Trophoblast cell (in vitro differentiated cells and primary cell): ENCODE measurements around the gene KLF15.

ENCODE experiments used
- DNase-seq, 2 donors: peaks; one replicate each; pipeline ENCODE4 v3.0.0-alpha.2; 2016
- H2AFZ ChIP-seq: 2 replicates; pipeline ENCODE4 v1.6.1; 2013; ENCODE audit warnings: low read length, moderate library complexity, mild to moderate bottlenecking; ENCODE audit not compliant: insufficient read depth, poor library complexity
- H2AK5ac ChIP-seq: 2 replicates; pipeline ENCODE4 v1.6.1; 2013; ENCODE audit warnings: mild to moderate bottlenecking, low read length
- H2BK120ac ChIP-seq: 2 replicates; pipeline ENCODE4 v1.6.1; 2013; ENCODE audit warnings: low read length, mild to moderate bottlenecking, moderate library complexity; ENCODE audit not compliant: insufficient read depth, poor library complexity
- H2BK12ac ChIP-seq: 2 replicates; pipeline ENCODE4 v1.6.1; 2013; ENCODE audit warnings: mild to moderate bottlenecking, low read length, moderate library complexity
- H2BK5ac ChIP-seq: 2 replicates; pipeline ENCODE4 v1.6.1; 2013; ENCODE audit warnings: low read length, low read depth, moderate library complexity, mild to moderate bottlenecking; ENCODE audit not compliant: poor library complexity
- H3K14ac ChIP-seq: 2 replicates; pipeline ENCODE4 v1.6.1; 2013; ENCODE audit warnings: mild to moderate bottlenecking, low read length
- H3K18ac ChIP-seq: 2 replicates; pipeline ENCODE4 v1.6.1; 2013; ENCODE audit warnings: mild to moderate bottlenecking, low read length
- H3K23ac ChIP-seq: 2 replicates; pipeline ENCODE4 v1.6.1; 2013; ENCODE audit warnings: low read length
- H3K27ac ChIP-seq: 2 replicates; pipeline ENCODE4 v1.5.1; 2013; ENCODE audit warnings: low read depth, mild to moderate bottlenecking, inconsistent platforms, low read length, moderate library complexity
- H3K27me3 ChIP-seq: 2 replicates; pipeline ENCODE4 v1.6.1; 2013; ENCODE audit warnings: inconsistent platforms, mild to moderate bottlenecking, low read length, moderate library complexity; ENCODE audit not compliant: insufficient read depth
- H3K36me3 ChIP-seq, 2 experiments: 1 replicate in 1 of 2; 2 replicates in 1 of 2; pipeline ENCODE4 v1.6.1; 2013; ENCODE audit warnings: low read length in 2 of 2, mild to moderate bottlenecking in 2 of 2, moderate library complexity in 1 of 2; ENCODE audit not compliant: insufficient read depth in 2 of 2, control insufficient read depth in 1 of 2
- H3K4ac ChIP-seq: 2 replicates; pipeline ENCODE4 v1.6.1; 2013; ENCODE audit warnings: low read depth, mild to moderate bottlenecking, low read length, moderate library complexity
- H3K4me1 ChIP-seq, 2 experiments: 1 replicate in 1 of 2; 2 replicates in 1 of 2; pipeline ENCODE4 v1.6.1; 2013; ENCODE audit warnings: low read length in 2 of 2, mild to moderate bottlenecking in 2 of 2, moderate library complexity in 1 of 2; ENCODE audit not compliant: insufficient read depth in 2 of 2, control insufficient read depth in 1 of 2
- H3K4me2 ChIP-seq: 2 replicates; pipeline ENCODE4 v1.6.1; 2013; ENCODE audit warnings: inconsistent platforms, mild to moderate bottlenecking, low read length, moderate library complexity
- H3K4me3 ChIP-seq: 2 replicates; pipeline ENCODE4 v1.5.1; 2013; ENCODE audit warnings: mild to moderate bottlenecking, low read depth, low read length, inconsistent platforms
- H3K79me1 ChIP-seq: one replicate; pipeline ENCODE4 v1.6.1; 2013; ENCODE audit warnings: low read length
- H3K79me2 ChIP-seq: 2 replicates; pipeline ENCODE4 v1.6.1; 2013; ENCODE audit warnings: low read length, mild to moderate bottlenecking; ENCODE audit not compliant: control insufficient read depth, insufficient read depth, poor library complexity
- H3K9ac ChIP-seq: 2 replicates; pipeline ENCODE4 v1.6.1; 2013; ENCODE audit warnings: mild to moderate bottlenecking, low read length
- H3K9me3 ChIP-seq: 2 replicates; pipeline ENCODE4 v1.6.1; 2013; ENCODE audit warnings: low read depth, mild to moderate bottlenecking, control low read depth, inconsistent platforms, low read length; ENCODE audit not compliant: insufficient read depth
- H4K12ac ChIP-seq: 2 replicates; pipeline ENCODE4 v1.6.1; 2013; ENCODE audit warnings: low read depth, mild to moderate bottlenecking, low read length, moderate library complexity
- H4K8ac ChIP-seq: 2 replicates; pipeline ENCODE4 v1.6.1; 2013; ENCODE audit warnings: low read depth, mild to moderate bottlenecking, low read length, moderate library complexity
- H4K91ac ChIP-seq: one replicate; pipeline ENCODE4 v1.6.1; 2013; ENCODE audit warnings: low read depth, mild to moderate bottlenecking, low read length, moderate library complexity
- WGBS: extraction: QIAGEN DNeasy Blood & Tissue Kit; methylation state at CpG from one replicate; pipeline ENCODE4 v1.1.7; 2013; ENCODE audit warnings: missing lambda C conversion rate; ENCODE audit not compliant: insufficient read length, insufficient coverage; ENCODE audit errors: extremely low coverage; 5-methylcytosine and 5-hydroxymethylcytosine counted together

Gene KLF15

DNA sequence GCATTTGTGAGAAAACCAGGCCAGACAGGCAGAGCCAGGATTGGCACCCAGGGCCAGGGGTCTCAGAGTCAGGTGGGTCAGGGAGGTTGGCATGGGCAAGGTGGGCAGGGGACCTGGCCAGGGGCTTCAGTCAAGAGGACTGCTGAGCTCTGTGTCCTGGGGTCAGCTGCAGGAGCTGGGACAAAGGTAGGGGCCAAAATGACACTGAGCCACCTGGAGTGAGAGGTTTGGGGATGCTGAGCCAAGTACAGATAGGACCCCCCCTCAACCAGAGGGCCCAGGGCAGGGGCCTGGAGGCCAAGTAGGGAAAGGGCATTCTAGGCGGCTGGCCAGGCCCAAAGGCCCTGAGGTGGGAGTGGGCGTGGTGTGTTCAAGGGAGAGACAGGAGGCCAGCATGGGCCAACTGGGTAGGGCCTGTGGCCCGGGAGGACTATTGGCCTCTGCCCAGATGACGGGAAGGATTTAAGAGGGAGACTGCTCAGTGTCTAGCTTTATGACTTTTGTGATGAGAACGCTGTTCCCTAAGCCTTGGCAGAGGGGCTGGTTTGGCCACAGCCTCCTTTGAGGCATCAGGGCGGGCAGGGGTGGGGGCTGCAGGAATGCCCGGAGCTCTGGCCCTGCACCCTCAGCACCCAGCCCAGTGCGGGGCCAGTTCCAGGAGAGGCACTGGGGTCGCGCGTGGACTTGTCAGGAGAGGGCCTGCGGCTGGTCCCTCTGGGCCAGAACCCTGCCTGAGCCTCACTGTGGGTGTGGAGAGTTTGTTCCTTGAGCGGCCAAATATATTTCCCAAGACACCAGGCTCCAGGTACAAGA is 40.6 kb upstream of the KLF15 start:
- H3K4me2 ChIP-seq = no peak overlapping the region
- H3K79me1 ChIP-seq = no peaks in the 10 kb centered on the region
- H3K9me3 ChIP-seq = peaks cover 1% of the 10 kb centered on the region
- no peak overlapping the region for H4K12ac ChIP-seq
- peaks cover 19% of the 10 kb centered on the region for H3K27me3 ChIP-seq
- no CpG with 5 or more reads among the region's 13 CpGs for WGBS
- no peaks in the 10 kb centered on the region for H3K79me2 ChIP-seq
- no peak overlapping the region for H3K23ac ChIP-seq
- no peak overlapping the region for H2BK120ac ChIP-seq
- H2BK5ac ChIP-seq = no peak overlapping the region
- no peak overlapping the region for H3K27ac ChIP-seq
- H3K14ac ChIP-seq = no peak overlapping the region
- H3K9ac ChIP-seq = no peak overlapping the region
- H4K8ac ChIP-seq = no peak overlapping the region
- no peak overlapping the region for H4K91ac ChIP-seq
- no peak overlapping the region for H2AFZ ChIP-seq
- no peak overlapping the region for H2AK5ac ChIP-seq
- no peak overlapping the region for H3K4me3 ChIP-seq
- no peak overlapping the region for H3K4ac ChIP-seq
- H3K18ac ChIP-seq = no peak overlapping the region
- peaks cover 0 to 7% of the 10 kb centered on the region in 2 experiments for H3K4me1 ChIP-seq
- no peaks in the 10 kb centered on the region for H3K36me3 ChIP-seq
- no peak for DNase-seq
- no peak overlapping the region for H2BK12ac ChIP-seq

DNA sequence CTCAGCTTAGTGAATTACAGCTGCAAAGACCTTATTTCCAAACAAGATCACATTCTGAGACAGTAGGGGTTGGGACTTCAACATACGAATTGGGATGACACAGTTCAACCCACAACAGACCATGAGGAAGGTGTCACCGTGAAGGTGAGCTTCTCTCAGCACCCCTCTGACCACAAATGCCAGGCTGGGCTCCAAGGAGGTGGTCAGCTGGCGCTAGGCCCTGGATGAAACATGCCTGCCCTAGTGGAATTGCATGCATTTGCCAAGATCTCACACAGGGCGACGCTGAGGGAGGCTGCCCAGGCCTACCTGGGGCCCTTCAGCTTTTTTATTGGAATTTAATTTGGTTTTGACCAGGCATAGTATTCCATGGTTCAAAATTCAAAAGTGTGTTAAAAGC is 39.3 kb upstream of the KLF15 start:
- Histone ChIP-seq H3K4me1 (peaks cover 0 to 7% of the 10 kb centered on the region in 2 experiments), H3K9ac (no peak overlapping the region), H4K91ac (no peak overlapping the region), H2AK5ac (no peak overlapping the region), H3K4ac (no peak overlapping the region), H3K27ac (no peak overlapping the region), H3K14ac (no peak overlapping the region), H4K8ac (no peak overlapping the region), H3K4me3 (no peak overlapping the region), H2BK120ac (no peak overlapping the region), H3K36me3 (no peaks in the 10 kb centered on the region), H3K18ac (no peak overlapping the region), H3K79me1 (no peaks in the 10 kb centered on the region), H3K23ac (no peak overlapping the region), H3K79me2 (no peaks in the 10 kb centered on the region), H2BK12ac (no peak overlapping the region), H4K12ac (no peak overlapping the region), H2BK5ac (no peak overlapping the region), H3K4me2 (no peak overlapping the region), H2AFZ (no peak overlapping the region), H3K9me3 (peaks cover 1% of the 10 kb centered on the region), H3K27me3 (peaks cover 19% of the 10 kb centered on the region)
- no CpG with 5 or more reads among the region's 5 CpGs for WGBS
- DNase-seq = no peak

GRCh38 chr3:126395846-126396513 is 38.8 kb upstream of the KLF15 start:
- Histone ChIP-seq H3K9ac (no peak overlapping the region), H4K8ac (no peak overlapping the region), H3K27me3 (peaks cover 19% of the 10 kb centered on the region), H3K27ac (no peak overlapping the region), H3K14ac (no peak overlapping the region), H3K4me3 (no peak overlapping the region), H3K36me3 (no peaks in the 10 kb centered on the region), H4K12ac (no peak overlapping the region), H3K79me2 (no peaks in the 10 kb centered on the region), H2BK120ac (no peak overlapping the region), H3K79me1 (no peaks in the 10 kb centered on the region), H3K4me1 (peaks cover 0 to 7% of the 10 kb centered on the region in 2 experiments), H4K91ac (no peak overlapping the region), H3K4me2 (no peak overlapping the region), H2AFZ (no peak overlapping the region), H2BK12ac (no peak overlapping the region), H3K4ac (no peak overlapping the region), H2BK5ac (no peak overlapping the region), H3K18ac (no peak overlapping the region), H2AK5ac (no peak overlapping the region), H3K9me3 (peaks cover 1% of the 10 kb centered on the region), H3K23ac (no peak overlapping the region)
- DNase-seq = no peak
- WGBS = no CpG with 5 or more reads among the region's 6 CpGs

DNA sequence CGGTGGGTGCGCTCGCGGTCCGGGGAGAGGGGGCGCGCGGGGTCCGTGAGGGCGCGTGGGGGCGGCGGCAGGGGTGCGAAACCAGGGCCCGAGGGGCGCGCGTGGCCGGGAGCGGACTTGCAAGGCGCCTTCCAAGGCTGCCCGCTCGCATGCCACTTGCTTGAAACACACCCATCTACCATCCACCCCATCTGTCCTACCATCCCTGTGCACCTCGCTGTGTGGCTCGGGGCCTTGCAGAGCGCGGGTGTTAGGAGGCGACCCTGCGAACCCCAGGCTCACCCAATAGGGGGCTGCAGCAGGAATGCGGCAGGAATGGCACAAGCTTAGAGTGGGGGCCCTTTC is 37.7 kb upstream of the KLF15 start:
- Histone ChIP-seq H3K23ac (no peak overlapping the region), H3K9me3 (peaks cover 1% of the 10 kb centered on the region), H2BK12ac (no peak overlapping the region), H3K14ac (no peak overlapping the region), H3K36me3 (no peaks in the 10 kb centered on the region), H3K27ac (no peak overlapping the region), H4K91ac (no peak overlapping the region), H4K12ac (no peak overlapping the region), H3K79me2 (no peaks in the 10 kb centered on the region), H3K9ac (no peak overlapping the region), H2BK120ac (no peak overlapping the region), H2AK5ac (no peak overlapping the region), H3K79me1 (no peaks in the 10 kb centered on the region), H2AFZ (no peak overlapping the region), H3K18ac (no peak overlapping the region), H3K4ac (no peak overlapping the region), H2BK5ac (no peak overlapping the region), H3K4me1 (peaks cover 0 to 7% of the 10 kb centered on the region in 2 experiments), H3K4me2 (peak overlapping the region; percentile 50), H3K27me3 (peaks cover 19% of the 10 kb centered on the region), H4K8ac (no peak overlapping the region), H3K4me3 (no peak overlapping the region)
- no CpG with 5 or more reads among the region's 30 CpGs for WGBS
- no peak for DNase-seq
